CD1c-positive myeloid dendritic cell (primary cell): ENCODE results near the gene TSEN54.

Source experiments
- DNase-seq: peaks from one replicate; pipeline ENCODE4 v3.0.0-alpha.2; 2016; ENCODE audit errors: extremely low spot score

The TSEN54 gene

DNA sequence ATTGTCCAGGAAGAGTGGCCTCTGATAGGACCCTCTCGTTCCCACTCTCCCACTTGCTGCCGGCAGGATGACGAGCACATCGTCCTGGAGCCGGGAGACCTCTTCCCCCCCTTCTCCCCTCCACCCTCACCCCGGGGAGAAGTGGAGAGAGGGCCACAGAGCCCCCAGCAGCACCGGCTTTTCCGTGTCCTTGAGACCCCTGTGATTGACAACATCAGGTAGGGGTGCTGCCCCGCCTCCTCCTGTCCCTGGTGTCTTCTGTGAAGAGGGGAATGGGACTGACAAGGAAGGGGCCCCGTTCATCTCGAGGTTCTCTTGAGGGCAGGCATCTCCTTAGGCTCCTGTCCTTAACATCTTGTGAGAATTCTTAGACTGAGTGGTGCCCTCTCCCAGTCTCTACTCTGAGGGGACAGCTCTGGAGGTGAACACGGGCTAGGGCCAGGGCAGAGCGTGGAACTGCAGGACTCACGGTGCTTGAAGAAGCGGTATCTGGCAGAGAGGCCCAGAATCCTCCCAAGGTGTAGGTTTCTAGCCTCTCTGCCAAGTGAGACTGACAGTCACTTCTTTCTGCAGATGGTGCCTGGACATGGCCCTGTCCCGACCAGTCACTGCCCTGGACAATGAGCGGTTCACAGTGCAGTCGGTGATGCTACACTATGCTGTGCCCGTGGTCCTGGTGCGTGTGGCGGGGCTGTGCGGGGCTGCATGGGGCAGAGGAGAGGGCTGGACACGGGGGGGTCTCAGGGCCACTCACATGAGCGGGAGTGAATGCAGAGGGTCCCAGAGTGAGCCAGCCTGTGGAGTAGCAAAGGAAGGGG, 27.4 kb upstream of the TSEN54 start:
- DNase-seq = no peak

DNA sequence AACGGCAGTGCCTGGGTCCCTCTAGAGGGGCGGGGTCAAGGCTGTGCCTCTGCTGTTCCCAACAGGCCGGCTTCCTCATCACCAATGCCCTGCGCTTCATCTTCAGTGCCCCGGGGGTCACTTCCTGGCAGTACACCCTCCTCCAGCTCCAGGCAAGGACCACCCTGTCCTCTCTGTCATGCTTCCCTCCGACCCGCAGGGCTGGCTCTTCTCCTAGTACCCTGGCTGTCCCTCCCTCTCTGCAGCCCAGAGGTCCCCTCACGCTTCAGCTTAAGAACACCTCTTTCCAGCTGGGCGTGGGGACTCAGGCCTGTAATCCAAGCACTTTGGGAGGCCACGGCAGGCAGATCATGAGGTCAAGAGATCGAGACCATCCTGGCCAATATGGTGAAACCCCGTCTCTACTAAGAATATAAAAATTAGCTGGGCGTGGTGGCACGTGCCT, 26.8 kb upstream of the TSEN54 start:
- DNase-seq = no peak

- DNase-seq = no peak
These were observed 26.1 kb upstream of the TSEN54 start for GRCh38 chr17:75490173-75490743.

GRCh38 chr17:75490953-75491649, 25.2 kb upstream of the TSEN54 start:
- no peak for DNase-seq

GRCh38 chr17:75491680-75492079, 24.6 kb upstream of the TSEN54 start:
- no peak for DNase-seq

GRCh38 chr17:75492555-75493168, 23.7 kb upstream of the TSEN54 start:
- no peak for DNase-seq

DNA sequence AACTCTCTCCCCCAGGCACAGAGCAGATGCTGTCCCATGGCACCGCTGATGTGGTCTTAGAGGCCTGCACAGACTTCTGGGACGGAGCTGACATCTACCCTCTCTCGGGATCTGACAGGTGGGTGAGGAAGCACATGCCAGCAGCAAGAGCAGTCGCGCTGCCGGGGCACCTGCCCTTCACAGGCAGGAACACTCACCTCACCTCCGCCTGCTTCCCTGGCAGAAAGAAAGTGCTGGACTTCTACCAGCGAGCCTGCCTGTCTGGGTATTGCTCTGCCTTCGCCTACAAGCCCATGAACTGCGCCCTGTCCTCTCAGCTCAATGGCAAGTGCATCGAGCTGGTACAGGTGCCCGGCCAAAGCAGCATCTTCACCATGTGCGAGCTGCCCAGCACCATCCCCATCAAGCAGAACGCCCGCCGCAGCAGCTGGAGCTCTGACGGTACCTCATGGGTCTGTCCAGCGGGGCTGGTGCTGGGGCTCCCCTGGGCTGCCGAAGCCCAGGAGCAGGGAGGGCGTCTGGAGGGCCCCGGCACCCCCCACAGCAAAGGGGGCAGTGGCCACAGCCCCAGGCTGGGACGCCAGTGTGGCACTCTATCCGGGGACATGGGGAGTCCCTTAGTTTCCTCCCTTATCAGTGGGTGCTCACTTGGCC, 22.7 kb upstream of the TSEN54 start:
- no peak for DNase-seq

DNA sequence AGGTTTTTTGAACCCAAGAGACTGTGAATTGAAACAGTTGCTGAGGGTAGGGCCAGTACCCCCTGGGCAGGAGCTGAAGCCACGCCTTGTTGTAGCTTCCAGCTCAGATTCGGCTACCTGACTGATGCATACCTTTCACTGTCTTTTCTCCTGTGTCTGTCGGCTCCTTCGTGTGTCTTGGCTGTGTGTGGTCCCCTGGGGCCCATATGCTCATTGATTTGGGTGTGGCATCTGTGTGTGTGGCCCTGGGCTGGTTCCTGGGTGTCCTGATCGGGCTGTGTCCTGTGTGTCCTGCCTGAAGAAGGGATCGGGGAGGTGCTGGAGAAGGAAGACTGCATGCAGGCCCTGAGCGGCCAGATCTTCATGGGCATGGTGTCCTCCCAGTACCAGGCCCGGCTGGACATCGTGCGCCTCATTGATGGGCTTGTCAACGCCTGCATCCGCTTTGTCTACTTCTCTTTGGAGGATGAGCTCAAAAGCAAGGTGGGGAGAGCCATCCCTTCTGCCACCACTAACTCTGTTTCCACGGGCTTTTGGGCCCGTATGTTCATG, 21.9 kb upstream of the TSEN54 start:
- no peak for DNase-seq

- DNase-seq = no peak
These were observed 20.3 kb upstream of the TSEN54 start for GRCh38 chr17:75496005-75496404.

- no peak for DNase-seq
These were observed 18.1 kb upstream of the TSEN54 start for GRCh38 chr17:75498039-75498725.

- DNase-seq = no peak
These were observed 17.6 kb upstream of the TSEN54 start for GRCh38 chr17:75498726-75499213.

DNA sequence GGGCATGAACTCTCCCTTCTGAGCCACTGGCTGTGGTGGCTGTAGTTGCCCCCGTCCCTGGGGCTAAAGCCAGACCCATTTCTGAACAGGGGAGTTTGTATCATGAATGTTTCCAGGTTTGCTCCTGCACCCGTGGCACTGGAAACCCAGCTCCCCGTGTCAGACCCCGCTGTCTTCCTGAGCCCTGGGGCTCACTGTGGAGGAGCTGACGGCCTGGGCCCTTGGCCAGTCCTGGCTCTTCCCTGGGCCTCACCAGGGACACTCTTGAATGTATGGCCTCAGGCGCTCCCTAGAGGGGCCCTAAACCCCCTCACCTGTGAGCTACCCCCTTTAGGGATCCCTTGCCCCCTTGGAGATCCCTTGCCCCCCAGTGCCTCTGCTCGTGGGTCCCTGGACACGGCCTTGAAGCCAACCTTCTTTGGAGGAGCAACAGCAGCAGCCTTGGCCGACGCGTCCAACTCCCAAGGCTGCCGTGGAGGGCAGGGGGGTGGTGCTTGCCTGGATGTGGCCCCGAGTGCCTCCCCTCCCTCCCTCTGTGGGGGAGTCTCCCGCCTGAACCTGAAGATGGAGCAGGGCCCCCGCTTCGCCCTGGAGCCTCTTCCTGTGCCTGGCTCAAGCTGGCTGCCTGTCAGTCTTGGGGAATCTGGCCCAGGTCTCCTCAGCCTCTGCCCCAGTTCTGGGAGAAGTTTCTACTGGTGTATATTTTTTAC, 16.9 kb upstream of the TSEN54 start:
- no peak for DNase-seq

DNA sequence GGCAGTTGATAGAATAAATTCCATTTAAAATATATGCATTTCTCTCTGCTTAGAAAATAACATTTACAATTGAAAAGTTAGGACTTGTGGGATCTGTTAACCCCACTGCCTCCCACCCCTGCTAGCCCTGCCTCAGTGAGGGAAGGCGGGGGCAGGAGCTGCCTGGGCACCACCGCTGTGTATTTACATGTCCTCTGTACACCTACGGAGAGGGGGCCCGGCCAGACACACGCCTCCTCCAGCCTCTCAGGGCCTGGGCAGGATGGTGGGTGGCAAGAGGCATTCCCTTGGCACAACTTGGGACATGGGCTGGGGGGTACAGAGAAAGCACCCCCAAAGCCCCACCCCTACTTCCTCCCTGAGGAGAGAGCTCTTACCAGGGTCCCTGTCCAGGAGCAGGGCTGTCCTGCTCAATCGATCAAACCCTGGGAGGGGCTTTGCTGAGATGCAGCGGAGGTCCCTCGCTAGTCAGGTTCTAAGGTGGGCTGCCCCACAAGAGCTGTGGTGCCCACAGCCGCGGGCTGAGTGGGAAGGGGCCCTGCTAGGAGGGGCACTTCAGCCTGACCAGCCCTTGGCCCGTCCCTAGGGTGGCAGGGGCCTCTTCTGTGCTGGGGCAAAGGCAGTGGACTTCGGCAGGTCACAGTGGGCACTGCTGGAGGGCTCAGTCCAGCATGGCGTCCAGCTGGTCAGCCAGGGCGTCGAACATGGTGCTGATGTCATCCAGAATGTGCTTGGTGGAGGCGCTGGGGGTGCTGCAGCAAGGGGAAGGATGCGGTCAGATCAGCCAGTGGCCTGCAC, 15.7 kb upstream of the TSEN54 start:
- no peak for DNase-seq

- DNase-seq = no peak
These were observed 14.8 kb upstream of the TSEN54 start for GRCh38 chr17:75501378-75502071.

DNA sequence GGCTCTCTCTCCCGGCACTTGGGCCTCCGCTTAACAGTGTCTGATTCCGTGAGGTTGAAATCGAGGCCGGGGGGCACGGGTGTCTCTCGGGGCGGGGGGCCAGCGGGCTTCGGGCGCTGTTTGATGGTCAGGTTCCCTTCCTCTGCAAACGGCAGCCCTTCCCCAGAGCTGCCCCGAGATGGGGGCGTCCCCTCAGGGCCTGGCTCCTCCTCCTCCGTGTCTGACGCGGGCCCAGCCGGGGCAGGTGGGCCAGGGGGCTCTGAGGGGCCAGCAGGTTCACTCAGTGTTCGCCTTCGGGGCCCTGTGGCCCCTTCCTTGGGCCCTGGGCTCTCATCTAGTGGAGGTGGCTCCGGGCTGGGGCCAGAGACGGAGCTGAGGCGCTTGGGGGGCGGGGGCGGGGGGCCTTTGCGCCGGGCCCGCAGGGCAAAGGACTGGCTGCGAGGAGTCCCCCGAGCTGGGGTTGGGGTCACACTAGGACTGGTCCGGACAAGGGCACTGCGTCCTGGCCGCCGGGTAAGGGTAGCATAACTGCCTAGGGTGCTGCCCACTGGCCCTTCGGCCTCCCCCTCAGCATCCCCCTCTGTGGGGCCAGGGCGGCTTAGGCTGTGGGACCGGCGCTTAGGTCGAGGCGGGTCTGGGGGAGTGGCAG, 14.1 kb upstream of the TSEN54 start:
- no peak for DNase-seq

GRCh38 chr17:75502721-75503329, 13.5 kb upstream of the TSEN54 start:
- no peak for DNase-seq

DNA sequence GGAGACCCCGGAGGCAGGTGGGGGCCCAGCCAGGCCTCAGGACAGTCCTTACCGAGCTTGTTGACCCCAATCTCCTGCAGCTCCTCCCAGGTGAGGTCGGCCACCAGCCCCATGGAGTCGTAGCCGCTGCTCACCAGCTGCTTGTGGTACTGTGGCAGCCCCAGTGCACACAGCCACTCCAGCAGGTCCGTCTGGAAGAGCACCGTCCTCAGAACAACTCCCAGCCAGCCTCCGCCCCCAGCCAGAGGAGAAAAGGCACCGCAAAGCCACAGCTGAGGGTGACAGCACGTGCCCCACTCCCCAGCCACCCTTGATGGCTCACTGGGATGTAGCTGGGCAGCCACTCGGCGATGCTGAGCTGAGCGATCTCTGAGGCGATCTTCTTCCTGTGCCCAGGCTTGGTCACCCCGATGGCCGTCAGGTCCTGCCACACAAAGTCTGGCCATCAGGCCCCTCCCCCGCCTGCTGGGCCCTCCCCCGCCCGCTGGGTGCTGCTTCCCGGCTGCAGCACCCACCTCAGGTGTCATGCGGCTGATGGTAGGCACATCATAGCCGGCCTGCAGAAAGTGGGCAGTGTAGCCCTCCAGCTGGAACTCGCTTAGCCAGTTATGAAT, 12.9 kb upstream of the TSEN54 start:
- no peak for DNase-seq
